Right lobe of liver (tissue), 6 donors: ENCODE results near the gene ZNF470. TPM values are rescaled to one million over a fixed set of nuclear protein-coding genes. Genes with fewer than 3 reads are reported as not detected.

Source experiments
- ATAC-seq, 4 donors: fragments of 200-7000 bp; cut with Tn5 transposase; one replicate each; pipeline ENCODE4 v1.9.1; 2020; ENCODE audit warnings: mild to moderate bottlenecking in 4 of 4, moderate library complexity in 4 of 4
- DNase-seq, 3 donors: peaks; one replicate each; pipeline ENCODE4 v3.0.0-alpha.2; 2020
- H3K27ac ChIP-seq, 3 donors: fragments of 200-600 bp; one replicate each; pipeline ENCODE4 v1.8.0; 2022
- H3K27me3 ChIP-seq, 2 donors: fragments of 200-600 bp; one replicate each; pipeline ENCODE4 v1.8.0; 2022
- H3K36me3 ChIP-seq, 4 donors: fragments of 200-600 bp; sonication (generic) in 1 of 4; one replicate each; pipeline versions ENCODE4 v1.5.1 to v1.8.0; 2017 to 2022; ENCODE audit warnings: control low read depth in 1 of 4
- H3K4me1 ChIP-seq, 4 donors: fragments of 200-600 bp; sonication (generic) in 1 of 4; one replicate each; pipeline versions ENCODE4 v1.5.1 to v1.8.0; 2017 to 2022; ENCODE audit warnings: control low read depth in 1 of 4
- H3K4me3 ChIP-seq, 3 donors: fragments of 200-600 bp; one replicate each; pipeline ENCODE4 v1.8.0; 2022
- H3K9me3 ChIP-seq, 4 donors: fragments of 200-600 bp; sonication (generic) in 1 of 4; one replicate each; pipeline versions ENCODE4 v1.5.1 to v1.8.0; 2017 to 2022; ENCODE audit warnings: control low read depth in 1 of 4
- CTCF ChIP-seq, 4 donors: fragments of 200-600 bp in 3 of 4; fragments of 450-650 bp in 1 of 4; IDR thresholded peaks; one replicate each; pipeline versions ENCODE4 v1.5.1 to v1.8.0; 2016 to 2022; ENCODE audit warnings: antibody characterized with exemption in 4 of 4, mild to moderate bottlenecking in 2 of 4
- POLR2A ChIP-seq: fragments of 450-650 bp; IDR thresholded peaks from one replicate; pipeline ENCODE4 v1.6.1; 2017; ENCODE audit warnings: antibody characterized with exemption, mild to moderate bottlenecking
- WGBS: methylation state at CpG from one replicate; pipeline ENCODE4 v1.1.6; 2018; ENCODE audit warnings: low coverage, low lambda C conversion rate; ENCODE audit not compliant: insufficient coverage; ENCODE audit errors: missing lambda C conversion rate; 5-methylcytosine and 5-hydroxymethylcytosine counted together
- intact Hi-C, 2 donors: fragments of 100-400 bp; cut with DNase I; formaldehyde crosslinking; loops; one replicate each; pipeline versions ENCODE4 v1.11.2 to v1.14.1; 2022
- total RNA-seq, 6 experiments: library from RNA; depleted of rRNA in 2 of 6; stranded (reverse); fragments of >200 nt in 2 of 6; fragmentation: NEBNext Ultra II Directional in 3 of 6; extraction: Animal tissue kit (Norgen Biotek cat#: 25700) in 3 of 6; gene quantifications; one replicate each; pipeline versions ENCODE4 v1.1.0 to v1.2.4, GENCODE V29; 2016 to 2023
- donor health status: DM: no; HTN: yes; CAD: no.
- donor health status: DM: no; HTN: no; CAD: no.
- donor health status: DM: no; HTN: no; CAD: no.
- donor health status: DM: no; HTN: yes; CAD: no.
- donor health status: DM: no; HTN: yes; CAD: no.

Gene ZNF470
- total RNA-seq, 6 experiments from 2014 or later: 1.2 to 5.7 (median 2.9) TPM

GRCh38 chr19:56596676-56597075, 29.4 kb downstream of the ZNF470 start:
- Histone ChIP-seq H3K36me3 (peaks cover 0 to 4% (median 0%) of the 10 kb centered on the region in 4 donors), H3K4me1 (no peaks in the 10 kb centered on the region), H3K9me3 (peaks cover 0 to 9% (median 0%) of the 10 kb centered on the region in 4 donors), H3K27ac (no peak overlapping the region), H3K4me3 (no peak overlapping the region), H3K27me3 (no peaks in the 10 kb centered on the region)
- intact Hi-C loops: no loop called here
- ATAC-seq (no peak), DNase-seq (no peak)
- WGBS: 60% methylated on average over 4 of the region's 4 CpGs
- no peak for TF ChIP-seq POLR2A
- no peak for TF ChIP-seq CTCF (IDR thresholded peaks at IDR 0.05)

- H3K27ac ChIP-seq: no peak overlapping the region
- no peak for DNase-seq
- no peak for ATAC-seq
- 94% methylated on average over 4 of the region's 4 CpGs for WGBS
- no peaks in the 10 kb centered on the region for H3K4me1 ChIP-seq
- no peak for TF ChIP-seq POLR2A
- TF ChIP-seq CTCF (IDR thresholded peaks at IDR 0.05): no peak
- intact Hi-C loops: no loop called here
- peaks cover 0 to 12% (median 0%) of the 10 kb centered on the region in 4 donors for H3K9me3 ChIP-seq
- H3K4me3 ChIP-seq: no peak overlapping the region
- H3K27me3 ChIP-seq: no peaks in the 10 kb centered on the region
- peaks cover 0 to 6% (median 0%) of the 10 kb centered on the region in 4 donors for H3K36me3 ChIP-seq
Measured at GRCh38 chr19:56597696-56598095, 30.4 kb downstream of the ZNF470 start.

GRCh38 chr19:56601375-56601774, 34.1 kb downstream of the ZNF470 start:
- no peak for ATAC-seq
- H3K9me3 ChIP-seq: peaks cover 0 to 14% (median 2%) of the 10 kb centered on the region in 4 donors
- intact Hi-C loops: no loop called here
- DNase-seq: no peak
- TF ChIP-seq POLR2A: no peak
- no peak for TF ChIP-seq CTCF (IDR thresholded peaks at IDR 0.05)
- H3K4me1 ChIP-seq: no peaks in the 10 kb centered on the region
- WGBS: no CpG with 5 or more reads among the region's 3 CpGs
- H3K27me3 ChIP-seq: no peaks in the 10 kb centered on the region
- no peak overlapping the region for H3K27ac ChIP-seq
- peaks cover 0 to 6% (median 0%) of the 10 kb centered on the region in 4 donors for H3K36me3 ChIP-seq
- H3K4me3 ChIP-seq: no peak overlapping the region

GRCh38 chr19:56603829-56604228, 36.6 kb downstream of the ZNF470 start:
- no peaks in the 10 kb centered on the region for H3K27me3 ChIP-seq
- no peak for ATAC-seq
- no peak overlapping the region for H3K4me3 ChIP-seq
- H3K9me3 ChIP-seq: peaks cover 0 to 22% (median 5%) of the 10 kb centered on the region in 4 donors
- H3K27ac ChIP-seq: no peak overlapping the region
- DNase-seq: no peak
- no peak for TF ChIP-seq POLR2A
- no peak for TF ChIP-seq CTCF (IDR thresholded peaks at IDR 0.05)
- peaks cover 0 to 6% (median 0%) of the 10 kb centered on the region in 4 donors for H3K36me3 ChIP-seq
- no peaks in the 10 kb centered on the region for H3K4me1 ChIP-seq
- WGBS: 82% methylated on average over 6 of the region's 6 CpGs
- intact Hi-C loops: no loop called here
